ENCODE data around the gene TTLL11. TPM values are rescaled to one million over a fixed set of nuclear protein-coding genes. Genes with fewer than 3 reads are reported as not detected.

Gene TTLL11
- total RNA-seq, 1 experiment from 2014 or later: 1.5 TPM

DNA sequence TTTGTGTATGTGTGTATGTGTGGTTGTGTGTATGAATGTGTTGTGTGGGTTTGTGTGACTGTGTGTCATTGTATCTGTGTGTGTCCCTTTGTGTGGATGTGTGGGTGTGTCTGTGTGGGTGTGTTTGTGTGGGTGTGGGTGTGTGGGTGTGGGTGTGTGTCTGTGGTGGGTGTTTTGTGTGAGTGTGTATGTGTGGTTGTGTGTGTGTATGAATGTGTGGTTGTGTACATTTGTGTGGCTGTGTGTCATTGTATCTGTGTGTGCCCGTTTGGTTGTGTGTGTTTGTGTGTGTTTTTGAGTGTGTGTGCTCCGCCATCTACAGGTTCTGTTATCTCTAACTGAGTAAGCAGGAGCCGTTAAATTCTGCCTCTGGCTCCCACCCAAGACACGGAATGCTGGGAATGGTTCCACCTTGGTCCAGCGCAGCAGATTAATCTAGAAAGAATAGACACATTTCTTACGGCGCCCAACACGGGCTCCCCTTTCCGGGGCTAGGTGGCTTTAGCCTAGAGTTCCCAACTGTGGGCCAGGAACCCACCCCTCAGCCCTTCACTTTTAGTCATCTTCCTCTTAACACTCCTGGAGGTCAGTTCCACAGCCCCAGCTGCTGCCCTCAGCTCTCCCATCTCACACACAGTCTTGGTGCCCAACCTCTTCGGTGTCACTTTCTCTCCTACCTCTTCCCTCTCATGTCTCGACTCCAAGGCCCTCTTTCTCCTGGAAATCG, 197.1 kb downstream of the TTLL11 start:
- Histone ChIP-seq H2AFZ (ENCODE audit: low read length) (no peak overlapping the region), H2BK15ac (ENCODE audit: low read depth, low read length) (no peak overlapping the region), H3K79me2 (ENCODE audit: insufficient read depth, low read length) (no peaks in the 10 kb centered on the region), H3K79me1 (ENCODE audit: insufficient read depth, low read depth, low read length, poor library complexity, severe bottlenecking) (no peaks in the 10 kb centered on the region), H3K9me3 (ENCODE audit: control insufficient read depth, low read depth, low read length) (no peaks in the 10 kb centered on the region), H3K23ac (ENCODE audit: insufficient read length, low read depth, low read length) (no peak overlapping the region), H4K91ac (ENCODE audit: insufficient read length, low read depth, low read length) (no peak overlapping the region), H4K5ac (ENCODE audit: insufficient read length, low read depth, low read length) (no peak overlapping the region), H3K9ac (ENCODE audit: extremely low read depth, insufficient read length, low read length) (no peak overlapping the region), H3K56ac (ENCODE audit: insufficient read length, low read depth, low read length) (no peak overlapping the region), H3K27me3 (ENCODE audit: insufficient read depth, low read length) (no peaks in the 10 kb centered on the region), H4K20me1 (ENCODE audit: control insufficient read depth, insufficient read depth, insufficient read length) (no peaks in the 10 kb centered on the region), H3K4me2 (ENCODE audit: insufficient read depth, insufficient read length, low read length) (no peak overlapping the region), H2AK5ac (ENCODE audit: insufficient read length, low read length) (no peak overlapping the region), H2BK120ac (ENCODE audit: low read depth, low read length, poor library complexity, severe bottlenecking) (no peak overlapping the region), H3K14ac (ENCODE audit: insufficient read depth, low read length) (no peak overlapping the region; the same call in 1 of the 2 replicates), H3K4me1 (ENCODE audit: insufficient read depth, low read length) (no peaks in the 10 kb centered on the region), H4K8ac (replicated peaks; ENCODE audit: insufficient read length, low read depth, low read length) (no peak overlapping the region), H2BK12ac (ENCODE audit: insufficient read length, low read depth, low read length) (no peak overlapping the region), H2BK5ac (ENCODE audit: insufficient read length, low read length) (no peak overlapping the region), H3K18ac (ENCODE audit: insufficient read length, low read depth, low read length) (no peak overlapping the region), H3K27ac (ENCODE audit: insufficient read length, low read depth, low read length) (no peak overlapping the region), H3K4ac (ENCODE audit: low read depth, low read length) (no peak overlapping the region), H3T11ph (ENCODE audit: low read length) (no peak overlapping the region), H2BK20ac (ENCODE audit: low read depth, low read length, poor library complexity, severe bottlenecking) (no peak overlapping the region), H3K23me2 (ENCODE audit: insufficient read length, low read depth, low read length, poor library complexity, severe bottlenecking) (no peaks in the 10 kb centered on the region)
- Mint-ChIP-seq H3K4me1 (peaks cover 6 to 8% of the 10 kb centered on the region in 2 experiments), H3K9me3 (peaks cover 7 to 8% of the 10 kb centered on the region in 2 experiments; a peak in 4 of 5 replicates), H3K4me3 (no peak overlapping the region), H3K27ac (peak overlapping the region in 1 of 3 experiments; percentile 54; a peak in 2 of 7 replicates), H3K36me3 (ENCODE audit: insufficient read depth in 1 of 3, low read depth in 3 of 3) (0 out of 7 replicates have a peak, but pooled peaks cover 0 to 5% (median 0%) of the 10 kb centered on the region in 3 experiments), H3K27me3 (ENCODE audit: low read depth) (peaks cover 5% of the 10 kb centered on the region; the same call in 1 of the 2 replicates)
- WGBS (ENCODE audit: extremely low coverage, insufficient read length, low lambda C conversion rate): no CpG with 5 or more reads among the region's 12 CpGs
- DNase-seq: no peak
- TF ChIP-seq CTCF (conservative IDR thresholded peaks at IDR 0.05): no peak

Data from H9 (cell line).